Activated T-helper 1 cell treated with Interleukin-2 at 50 U/mL for 16 hours (primary cell): ENCODE results near the gene PCBP3.

ENCODE experiments used
- DNase-seq: peaks from one replicate; pipeline ENCODE4 v3.0.0-alpha.2; 2020; ENCODE audit warnings: low read depth

The PCBP3 gene

DNA sequence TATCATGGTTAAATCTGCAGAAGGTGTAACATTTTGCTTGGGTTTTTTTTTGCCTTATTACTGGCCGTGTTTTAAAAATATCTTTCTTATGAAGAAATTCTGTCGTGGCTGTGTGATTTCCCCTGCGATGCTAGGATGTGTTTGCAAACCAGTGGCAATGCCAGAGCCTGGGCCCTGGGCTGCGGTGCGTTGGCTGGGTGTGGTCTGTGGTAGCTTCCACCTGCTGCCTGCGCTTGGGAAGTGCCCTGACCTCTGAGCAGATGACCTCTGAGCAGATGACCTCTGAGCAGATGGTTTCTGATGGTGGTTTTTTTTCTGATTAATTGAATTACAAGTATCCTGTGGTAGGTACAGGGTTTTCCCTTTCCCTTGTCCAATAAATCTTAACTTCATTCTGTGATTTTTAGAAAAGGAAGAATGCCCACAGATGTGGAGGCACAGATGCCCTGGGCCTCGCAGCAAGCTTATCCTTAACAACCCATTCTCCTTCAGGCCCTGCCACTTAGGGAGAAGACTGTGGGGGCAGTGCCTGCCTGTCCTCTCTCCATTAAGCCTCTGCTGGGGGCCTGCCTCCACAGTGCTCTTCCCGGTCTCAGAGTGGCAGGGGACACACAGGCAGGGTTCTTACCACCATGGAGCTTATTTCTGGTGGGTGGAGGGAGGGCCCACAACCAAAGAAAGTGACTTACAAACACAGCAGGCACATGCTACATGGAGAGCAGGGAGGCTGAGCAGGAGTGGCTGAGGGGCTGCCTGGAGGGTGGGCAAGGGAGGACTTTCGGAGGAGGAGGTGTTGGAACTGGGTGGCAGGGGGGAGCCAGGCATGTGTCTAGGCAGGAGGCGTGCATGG lies 81.7 kb downstream of the PCBP3 start:
- no peak for DNase-seq

DNA sequence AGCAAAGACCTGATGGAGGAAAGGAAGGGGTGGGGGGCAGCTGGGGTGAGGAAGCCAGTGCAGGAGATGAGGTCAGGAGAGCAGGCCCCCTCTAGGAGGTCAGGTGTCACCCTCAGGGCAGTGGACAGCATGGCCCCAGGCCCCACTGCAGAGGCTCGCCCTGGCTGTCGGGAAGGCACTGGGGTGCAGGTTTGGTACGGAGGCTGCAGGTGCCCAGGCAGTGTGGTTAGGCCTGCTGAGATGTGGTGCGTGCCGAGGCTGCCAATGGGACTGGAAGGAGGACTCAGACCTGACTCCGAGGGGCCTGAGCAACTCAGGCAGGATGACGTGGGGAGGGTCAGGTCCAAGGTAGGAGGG lies 82.3 kb downstream of the PCBP3 start:
- DNase-seq = no peak

GRCh38 chr21:45726438-45726837 lies 82.9 kb downstream of the PCBP3 start:
- no peak for DNase-seq

DNA sequence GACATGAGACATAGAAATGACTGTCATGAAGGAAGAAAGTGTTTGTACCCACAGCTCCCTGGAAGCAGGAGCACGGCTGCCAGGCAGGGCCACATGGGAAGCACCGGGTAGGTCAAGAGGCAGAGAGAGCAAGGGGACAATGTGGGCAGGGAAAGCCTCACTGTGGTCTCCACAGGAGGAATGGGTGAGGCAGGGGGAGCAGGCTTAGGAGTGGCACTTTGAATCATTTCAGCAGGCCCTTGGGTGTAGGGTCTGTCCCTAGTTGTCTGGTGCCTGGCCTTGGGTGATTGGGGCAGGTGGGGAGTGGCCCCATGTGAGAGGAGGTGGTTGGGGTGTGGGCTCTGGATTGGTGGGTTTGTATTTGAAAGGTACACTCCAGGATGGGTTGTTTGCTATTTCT lies 83.9 kb downstream of the PCBP3 start:
- no peak for DNase-seq

DNA sequence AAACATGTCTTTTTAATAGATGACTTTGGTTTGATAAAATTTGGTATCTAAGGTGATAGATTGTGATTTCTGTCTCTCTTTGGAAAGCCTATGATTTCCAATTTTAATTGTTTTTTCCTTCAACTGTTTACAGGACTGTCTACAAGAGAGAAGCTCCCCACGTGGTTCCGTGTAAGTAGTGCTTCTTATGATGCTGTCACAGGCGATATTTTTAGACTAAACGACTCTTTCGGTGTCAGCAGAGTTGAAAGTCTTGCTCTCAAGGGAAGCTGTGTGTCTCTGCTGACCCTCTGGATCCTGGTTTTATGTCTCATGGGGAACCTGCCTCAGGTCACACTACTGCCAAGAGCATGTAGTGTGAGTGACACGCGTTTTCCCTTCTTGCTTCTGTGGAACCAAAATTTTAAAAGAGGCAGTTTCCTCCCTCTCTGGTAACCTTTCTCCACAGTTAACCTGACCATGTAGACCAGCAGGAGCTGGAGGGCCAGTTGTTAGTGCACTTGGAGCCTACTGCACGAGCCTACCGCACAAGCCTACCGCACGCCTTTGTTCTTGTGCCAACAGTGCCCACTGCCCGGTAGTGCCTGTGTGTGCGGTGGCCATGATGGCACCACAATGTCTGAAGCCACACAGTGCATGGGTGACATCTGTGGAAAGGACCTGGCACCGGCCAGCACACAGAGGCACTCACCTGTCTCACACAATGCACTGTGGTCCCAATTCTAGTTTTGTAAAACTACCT lies 91.9 kb downstream of the PCBP3 start:
- no peak for DNase-seq

GRCh38 chr21:45736042-45736689 lies 92.6 kb downstream of the PCBP3 start:
- DNase-seq = no peak

DNA sequence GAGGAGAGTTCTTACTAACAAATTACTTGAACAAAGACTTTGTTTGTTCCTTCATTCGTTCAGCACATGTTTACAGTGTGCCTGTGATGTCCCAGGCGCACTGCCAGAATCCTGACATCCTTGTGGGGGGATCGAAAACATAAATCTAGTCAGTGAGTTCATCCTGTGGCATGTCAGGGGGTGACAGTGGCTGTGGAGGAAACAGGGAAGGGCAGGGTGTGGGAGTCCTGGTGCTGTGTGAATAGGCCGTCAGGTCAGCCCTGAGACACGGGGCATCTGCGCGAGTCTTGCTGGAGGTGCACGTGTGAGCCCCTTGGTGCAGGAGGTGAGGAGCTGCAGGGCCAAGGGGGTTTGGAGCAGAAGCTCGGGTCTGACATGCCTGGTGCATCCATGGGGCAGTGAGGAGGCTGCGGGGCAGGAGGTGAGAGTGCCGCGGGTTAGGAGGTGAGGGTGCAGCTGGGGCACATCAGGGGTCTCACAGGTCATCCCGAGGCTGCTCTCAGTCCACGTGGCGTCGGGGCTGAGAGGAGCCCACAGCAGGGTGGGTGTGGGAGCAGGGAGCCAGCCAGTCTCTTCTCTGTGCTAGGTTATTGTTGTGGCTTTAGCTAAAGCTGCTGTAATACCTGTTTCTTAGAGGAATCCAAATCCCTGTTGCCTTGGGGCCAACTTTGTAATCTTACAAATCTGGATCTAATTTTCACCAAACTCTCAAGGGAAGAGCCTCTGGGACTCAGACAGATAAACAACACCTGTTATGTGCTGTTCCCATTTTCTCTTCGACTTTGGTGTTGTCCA lies 93.4 kb downstream of the PCBP3 start:
- DNase-seq = no peak

DNA sequence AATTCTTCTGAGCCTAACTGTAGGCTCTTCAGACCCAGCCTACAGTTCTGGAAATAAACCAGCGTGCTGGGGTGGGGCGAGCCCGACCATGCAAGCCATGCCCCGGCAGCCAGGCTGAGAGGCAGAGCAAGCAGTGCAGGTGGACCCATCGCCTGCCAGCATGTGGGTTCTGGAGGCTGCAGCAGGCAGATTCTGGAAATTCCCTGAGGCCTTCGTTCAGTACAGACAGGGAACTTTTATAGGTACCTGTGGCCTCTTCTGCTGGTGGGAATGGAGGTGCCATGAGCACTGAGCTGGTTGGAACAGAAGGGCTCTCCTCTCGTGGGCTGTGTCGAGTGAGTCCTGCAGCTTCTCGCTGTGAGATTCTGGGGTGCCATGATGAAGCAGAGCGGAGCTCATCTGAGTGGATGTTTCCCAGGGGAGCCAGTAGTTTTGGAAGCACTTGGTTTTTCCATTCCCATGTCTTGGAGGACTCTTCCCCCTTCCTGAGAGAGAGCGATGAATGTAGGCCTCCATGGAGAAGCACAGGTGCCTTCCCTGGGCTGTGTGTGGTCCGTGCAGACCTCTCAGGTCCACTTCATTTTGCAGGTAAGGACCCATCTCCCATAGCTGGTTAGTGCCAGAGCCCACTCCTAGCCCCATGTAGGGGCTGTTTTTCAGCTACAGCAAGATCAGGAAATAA lies 94.1 kb downstream of the PCBP3 start:
- no peak for DNase-seq

DNA sequence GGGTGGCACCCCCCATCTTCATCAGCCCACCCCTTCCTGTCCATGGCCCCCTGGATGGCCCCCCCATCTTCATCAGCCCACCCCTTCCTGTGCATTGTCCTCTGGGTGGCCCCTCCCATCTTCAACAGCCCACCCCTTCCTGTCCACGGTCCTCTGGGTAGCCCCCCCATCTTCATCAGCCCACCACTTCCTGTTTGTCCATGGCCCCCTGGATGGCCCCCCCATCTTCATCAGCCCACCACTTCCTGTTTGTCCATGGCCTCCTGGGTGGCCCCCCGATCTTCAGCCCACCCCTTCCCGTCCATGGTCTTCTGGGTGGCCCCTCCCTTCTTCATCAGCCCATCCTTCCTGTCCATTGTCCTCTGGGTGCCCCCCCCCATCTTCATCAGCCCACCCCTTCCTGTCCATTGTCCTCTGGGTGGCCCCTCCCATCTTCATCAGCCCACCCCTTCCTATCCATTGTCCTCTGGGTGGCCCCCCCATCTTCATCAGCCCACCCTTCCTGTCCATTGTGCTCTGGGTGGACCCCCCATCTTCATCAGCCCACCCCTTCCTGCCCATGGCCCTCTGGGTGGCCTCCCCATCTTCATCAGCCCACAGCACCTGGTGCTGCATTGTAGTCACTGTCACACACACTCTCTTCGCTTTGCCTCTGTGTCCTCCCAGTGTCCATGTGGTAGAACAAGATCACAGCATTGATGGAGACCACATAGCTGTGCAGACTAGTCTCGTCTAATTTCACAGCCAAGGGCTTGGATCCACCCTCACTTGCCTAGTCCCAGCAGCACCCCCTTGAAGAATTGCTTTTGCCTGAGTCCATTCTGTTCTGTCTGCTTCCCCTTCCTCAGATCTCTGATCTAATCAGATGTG lies 95.9 kb downstream of the PCBP3 start:
- DNase-seq = no peak

DNA sequence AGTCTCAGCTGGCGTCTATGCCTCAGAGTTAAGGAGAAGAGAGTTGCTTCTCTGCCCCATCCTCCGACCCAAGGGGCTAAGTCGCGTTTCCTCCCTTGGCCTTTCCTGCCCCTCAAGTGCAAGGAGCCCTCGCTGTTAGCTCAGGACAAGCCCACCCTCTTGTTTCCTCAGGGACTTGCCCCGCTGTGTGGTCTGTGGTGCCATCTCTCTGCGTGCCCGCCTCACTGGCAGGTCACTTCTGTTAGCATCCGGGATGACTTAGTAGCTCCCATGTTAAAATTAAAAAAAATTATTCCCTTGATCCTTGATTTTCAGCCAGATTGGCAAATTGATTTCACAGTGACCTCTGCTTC lies 96.5 kb downstream of the PCBP3 start:
- DNase-seq = no peak

DNA sequence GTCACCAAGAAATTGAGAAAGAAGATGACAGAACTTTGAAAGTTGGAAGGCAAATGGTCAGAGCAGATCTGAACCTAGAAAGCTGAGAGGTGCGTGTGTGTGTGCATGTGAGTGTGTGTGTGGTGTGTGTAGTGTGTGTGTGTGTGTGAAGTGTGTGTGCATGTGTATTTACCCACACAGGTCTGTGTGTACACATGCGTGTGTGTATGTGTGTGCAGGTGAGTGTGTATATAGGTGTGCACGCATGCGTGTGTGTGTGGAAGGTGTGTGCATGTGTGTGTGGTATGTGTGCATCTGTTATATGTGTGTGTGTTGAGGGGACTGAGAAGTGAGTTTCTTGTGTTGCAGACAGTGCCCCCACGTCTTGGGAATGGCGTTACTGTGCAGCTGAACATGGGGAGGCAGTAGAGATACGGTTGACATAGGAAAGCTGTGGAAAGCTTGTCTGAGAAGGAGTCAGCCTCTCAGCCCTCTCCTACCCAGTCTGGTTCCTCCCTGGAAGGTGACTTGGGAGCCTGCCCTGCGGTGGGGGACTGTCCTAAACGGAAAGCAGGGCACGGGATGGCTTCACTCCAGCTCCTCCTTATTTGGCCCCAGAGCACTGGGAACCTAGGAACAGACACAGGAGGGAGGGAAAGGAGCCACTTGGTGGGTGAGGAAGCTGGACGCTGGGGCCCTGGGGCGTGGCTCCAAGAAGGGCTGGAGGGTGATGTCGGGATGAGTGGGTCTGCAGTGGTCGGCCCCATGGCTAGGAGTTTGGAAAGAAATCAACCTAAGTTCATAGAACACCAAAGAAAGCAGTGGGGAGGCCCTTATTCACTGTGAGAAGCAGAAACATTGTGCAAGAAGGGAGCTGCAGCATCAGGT lies 97.2 kb downstream of the PCBP3 start:
- no peak for DNase-seq

- no peak for DNase-seq
Measured at GRCh38 chr21:45741691-45742090, 98.2 kb downstream of the PCBP3 start.

DNA sequence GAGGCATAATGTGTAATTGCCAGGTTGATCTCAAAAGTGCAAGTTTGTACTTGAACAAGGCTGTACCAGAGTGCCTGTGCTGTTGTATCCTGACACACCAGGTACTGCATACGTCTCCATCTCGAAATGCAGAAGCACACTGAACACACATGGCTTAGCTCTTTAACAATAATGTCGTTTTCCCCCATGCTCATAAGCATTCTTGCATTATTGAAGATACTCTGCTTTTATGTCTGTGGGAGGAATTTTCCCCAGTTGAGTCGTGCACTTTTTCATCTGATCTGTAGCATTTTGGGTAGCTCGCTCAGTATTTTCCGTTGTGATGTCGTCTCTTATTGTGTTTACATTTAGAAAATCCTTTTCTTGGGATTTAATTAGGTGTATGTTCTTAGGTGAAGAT lies 98.7 kb downstream of the PCBP3 start:
- DNase-seq = no peak

DNA sequence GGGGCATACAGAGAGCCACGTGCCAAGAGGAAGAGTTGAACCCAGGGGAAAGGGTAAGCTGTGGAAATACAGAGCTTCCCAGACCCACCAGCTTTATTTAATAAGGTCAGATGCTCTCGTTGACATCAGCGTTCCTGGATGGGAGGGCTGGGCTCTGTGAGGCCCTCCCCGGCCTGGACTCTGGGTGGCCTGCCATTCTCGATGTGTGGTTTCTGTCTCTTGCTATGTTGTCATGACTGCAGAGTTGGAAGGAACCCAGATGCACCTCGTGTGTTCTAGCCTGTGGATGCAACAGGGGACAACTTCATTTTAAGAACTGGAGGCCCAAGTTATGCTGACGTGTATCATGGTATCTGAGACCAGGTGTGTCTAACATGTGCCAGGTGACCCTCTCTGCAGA lies 101.7 kb downstream of the PCBP3 start:
- DNase-seq = no peak

- no peak for DNase-seq
Measured at GRCh38 chr21:45747233-45747766, 103.8 kb downstream of the PCBP3 start.

DNA sequence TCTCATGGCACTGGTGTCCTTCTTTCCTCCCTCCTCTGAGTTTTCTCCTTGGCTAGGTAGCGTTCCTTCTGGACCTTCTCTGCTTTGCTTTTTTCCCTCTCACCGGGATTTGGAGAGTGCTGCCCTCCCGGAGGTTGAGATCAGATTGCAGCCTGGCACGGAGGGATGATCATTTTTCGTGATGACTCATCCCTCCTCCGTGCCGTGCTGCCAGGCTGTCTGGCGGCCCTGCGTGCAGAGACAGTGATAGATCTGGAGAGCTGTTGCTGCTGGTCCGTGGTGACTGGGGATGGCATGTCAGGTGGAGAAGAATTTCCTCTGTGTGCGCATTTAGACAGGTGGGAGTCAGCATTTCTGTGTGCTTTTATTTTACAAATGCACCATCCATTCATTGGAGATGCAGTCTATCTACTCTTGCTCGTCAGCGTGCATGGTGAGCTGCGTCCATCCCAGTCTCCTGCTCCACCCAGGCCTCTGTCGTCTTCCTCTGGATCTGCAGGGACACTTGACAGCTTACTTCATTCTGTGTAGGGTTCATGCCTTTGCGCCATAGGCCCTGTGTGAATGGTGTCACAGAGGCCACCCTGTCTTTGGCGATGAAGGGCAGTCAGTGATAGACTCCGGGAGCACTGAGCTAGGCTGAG lies 104.4 kb downstream of the PCBP3 start:
- no peak for DNase-seq

- no peak for DNase-seq
Measured at GRCh38 chr21:45748593-45748992, 105.1 kb downstream of the PCBP3 start.

- DNase-seq = no peak
Measured at GRCh38 chr21:45749974-45750373, 106.4 kb downstream of the PCBP3 start.

DNA sequence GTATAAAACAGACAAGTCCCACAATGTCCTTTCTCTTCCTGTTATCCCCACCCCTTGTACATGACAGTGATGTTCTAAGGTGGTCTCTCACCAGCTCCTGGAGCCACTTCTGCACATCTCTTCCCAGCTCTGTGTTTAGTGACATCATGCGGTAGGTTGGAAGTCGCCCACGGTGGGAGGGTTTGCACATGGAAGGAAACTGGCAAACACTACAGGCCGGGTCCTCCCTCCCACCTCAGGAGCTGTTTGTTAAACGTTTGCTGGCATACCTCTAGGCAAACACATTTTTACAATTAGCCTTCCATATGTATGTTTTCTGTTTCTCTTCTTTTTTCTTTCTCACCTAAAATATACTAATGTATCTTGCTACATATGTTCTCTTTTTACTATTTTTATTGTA lies 107.4 kb downstream of the PCBP3 start:
- DNase-seq = no peak
